GM18519 (cell line): ENCODE data around the gene IPO4.
A peak's percentile ranks its signal among the peaks of the same experiment; 100 is the strongest.

Source experiments
- ATAC-seq: cut with Tn5 transposase; IDR thresholded peaks from one replicate; pipeline ENCODE4 v1.9.1; 2021; ENCODE audit warnings: mild to moderate bottlenecking, moderate library complexity; ENCODE audit not compliant: unreplicated experiment, low FRiP score

IPO4 gene

DNA sequence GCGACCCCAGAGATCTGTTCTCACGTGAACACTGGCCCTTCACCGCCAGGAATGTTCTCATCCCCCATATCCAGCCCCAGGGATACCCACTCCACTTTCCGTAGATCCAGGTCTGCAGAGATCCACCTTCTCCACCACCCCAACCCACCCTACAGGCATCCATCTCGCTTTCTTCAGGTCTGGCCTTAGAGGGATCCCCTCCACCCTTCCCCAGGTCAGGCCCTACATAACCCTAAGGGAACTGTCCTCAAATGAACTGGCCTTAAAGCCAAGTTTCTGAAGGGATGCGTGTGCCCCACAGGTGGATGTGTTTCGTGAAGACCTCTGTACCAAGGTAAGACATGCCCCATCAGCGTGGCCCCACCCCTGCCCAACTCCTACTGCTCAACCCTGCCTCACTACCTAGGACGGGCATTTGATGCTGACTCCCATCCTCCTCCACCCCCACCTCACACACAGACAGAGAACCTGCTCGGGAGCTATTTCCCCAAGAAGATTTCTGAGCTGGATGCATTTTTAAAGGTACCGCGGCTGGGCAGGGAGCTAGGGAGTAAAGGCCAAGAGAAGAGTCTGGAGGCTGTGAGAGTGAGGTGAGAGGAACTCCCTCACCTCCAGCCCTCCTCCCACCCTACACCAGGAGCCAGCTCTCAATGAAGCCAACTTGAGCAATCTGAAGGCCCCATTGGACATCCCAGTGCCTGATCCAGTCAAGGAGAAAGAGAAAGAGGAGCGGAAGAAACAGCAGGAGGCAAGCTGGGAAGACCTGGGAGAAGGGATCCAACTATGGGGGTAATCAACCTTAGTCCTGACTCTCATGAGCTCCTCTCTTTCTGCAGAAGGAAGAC, 51.7 kb downstream of the IPO4 start:
- no peak for ATAC-seq

DNA sequence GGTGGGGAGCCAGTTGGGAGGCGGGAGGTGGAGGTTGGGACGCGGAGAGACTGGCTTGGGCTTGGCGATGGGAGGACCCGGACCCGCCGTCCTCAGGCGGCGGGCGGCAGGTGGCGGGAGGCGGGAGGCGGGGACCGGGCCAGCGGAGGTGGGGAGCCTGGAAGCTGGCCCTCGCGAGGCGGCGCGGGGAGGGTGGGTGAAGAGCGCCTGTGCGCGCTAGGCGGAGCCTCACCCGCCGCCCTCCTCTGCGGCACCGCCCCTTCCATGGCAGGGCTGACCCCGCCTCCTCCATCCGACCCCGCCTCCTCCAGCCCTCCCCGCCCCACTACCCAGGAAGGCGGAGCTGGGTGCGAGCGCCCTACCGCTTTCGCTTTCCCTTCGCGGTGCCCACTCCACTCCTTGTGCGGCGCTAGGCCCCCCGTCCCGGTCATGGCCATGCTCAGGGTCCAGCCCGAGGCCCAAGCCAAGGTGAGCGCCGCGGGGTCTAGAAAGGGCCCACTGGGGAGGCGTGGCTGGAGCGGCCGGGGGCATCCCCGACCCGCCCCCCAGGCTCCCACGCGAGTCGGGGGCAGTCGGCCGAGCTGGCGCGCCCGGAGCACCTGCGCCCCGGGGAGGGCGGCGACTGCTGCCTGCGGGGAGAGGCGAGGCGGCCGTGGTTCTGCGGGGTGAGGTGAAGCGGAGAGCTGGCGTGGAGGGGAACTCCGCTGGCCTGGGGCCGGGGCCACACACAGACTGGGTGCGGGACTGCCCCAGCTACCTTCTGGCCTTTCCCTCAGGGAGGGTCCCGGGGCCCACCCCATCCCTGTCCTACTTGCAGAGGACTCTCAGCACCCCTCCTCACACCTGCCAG, 52.6 kb downstream of the IPO4 start, which contains the start of gene PSME1:
PSME1 (plus strand) TSS at position 361 of the 850 bp plus-strand sequence; CDS start at position 430, 69 bp downstream.
- peak; percentile 64 for ATAC-seq

DNA sequence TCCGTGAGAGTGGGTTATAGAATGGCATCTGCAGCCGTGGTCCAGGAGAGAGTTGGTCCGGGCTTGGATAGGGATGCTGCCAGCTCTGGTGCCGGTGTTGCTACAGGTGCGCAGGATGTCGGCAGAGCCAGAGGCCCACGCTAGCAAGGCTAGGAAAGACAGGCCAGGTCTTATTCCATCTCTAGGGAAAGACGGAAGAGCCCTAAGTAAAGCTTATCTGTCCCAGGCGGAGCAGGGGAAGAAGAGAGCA, 53.1 kb downstream of the IPO4 start:
- ATAC-seq = peak; percentile 6

DNA sequence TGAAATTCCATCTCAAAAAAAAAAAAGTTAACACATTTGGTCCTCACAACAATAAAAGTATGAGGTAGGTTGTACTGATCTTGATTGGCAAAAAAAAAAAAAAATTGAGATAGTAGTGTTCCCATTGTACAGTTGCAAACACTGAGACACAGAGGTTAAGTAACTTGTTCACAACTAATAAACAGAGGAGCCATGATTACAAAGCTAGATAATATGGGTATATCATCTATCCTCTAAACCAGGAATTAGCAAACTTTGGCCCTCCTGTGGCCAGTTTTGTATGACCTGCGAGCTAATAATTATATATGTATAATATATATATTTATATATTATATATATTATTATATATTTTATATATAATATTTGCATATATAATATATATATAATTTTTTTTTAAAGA, 54.9 kb downstream of the IPO4 start:
- no peak for ATAC-seq

DNA sequence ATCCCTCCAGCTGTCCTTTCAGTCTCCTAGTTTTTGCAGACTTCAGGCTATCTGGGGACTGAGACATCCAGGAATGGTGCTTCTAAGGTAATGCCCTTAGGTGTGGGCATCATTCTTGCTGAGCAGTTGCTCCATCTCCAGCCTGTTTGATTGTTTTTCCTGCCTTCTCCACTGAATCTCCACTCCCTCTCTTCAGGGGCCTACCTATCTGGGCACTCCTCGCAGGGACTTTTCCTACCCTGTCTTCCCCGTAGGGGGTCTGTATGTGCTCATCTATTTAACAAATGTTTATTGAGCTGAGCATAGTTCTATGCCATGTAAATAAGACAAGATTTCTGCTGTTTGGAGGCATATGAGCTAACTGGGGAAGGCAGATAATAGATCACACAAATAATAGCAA, 55.6 kb downstream of the IPO4 start:
- ATAC-seq = no peak

DNA sequence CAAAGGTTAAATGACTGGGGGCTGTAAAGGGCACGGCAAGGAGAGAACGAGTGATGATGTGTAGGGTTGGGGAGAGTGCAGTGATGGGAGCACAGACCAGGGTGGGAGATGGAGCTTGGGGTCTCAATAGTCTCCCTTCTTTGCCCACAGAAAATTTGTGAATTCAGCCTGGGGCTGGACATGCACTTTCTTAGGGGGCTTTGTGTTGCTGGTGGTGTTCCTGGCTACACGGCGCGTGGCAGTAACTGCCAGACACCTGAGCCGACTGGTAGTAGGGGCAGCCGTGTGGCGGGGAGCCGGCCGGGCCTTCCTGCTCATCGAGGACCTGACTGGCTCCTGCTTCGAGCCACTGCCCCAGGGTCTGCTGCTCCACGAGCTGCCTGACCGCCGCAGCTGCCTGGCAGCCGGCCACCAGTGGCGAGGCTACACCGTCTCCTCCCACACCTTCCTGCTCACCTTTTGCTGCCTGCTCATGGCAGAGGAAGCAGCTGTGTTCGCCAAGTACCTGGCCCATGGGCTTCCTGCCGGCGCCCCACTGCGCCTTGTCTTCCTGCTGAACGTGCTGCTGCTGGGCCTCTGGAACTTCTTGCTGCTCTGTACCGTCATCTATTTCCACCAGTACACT, 56.4 kb downstream of the IPO4 start:
- no peak for ATAC-seq

DNA sequence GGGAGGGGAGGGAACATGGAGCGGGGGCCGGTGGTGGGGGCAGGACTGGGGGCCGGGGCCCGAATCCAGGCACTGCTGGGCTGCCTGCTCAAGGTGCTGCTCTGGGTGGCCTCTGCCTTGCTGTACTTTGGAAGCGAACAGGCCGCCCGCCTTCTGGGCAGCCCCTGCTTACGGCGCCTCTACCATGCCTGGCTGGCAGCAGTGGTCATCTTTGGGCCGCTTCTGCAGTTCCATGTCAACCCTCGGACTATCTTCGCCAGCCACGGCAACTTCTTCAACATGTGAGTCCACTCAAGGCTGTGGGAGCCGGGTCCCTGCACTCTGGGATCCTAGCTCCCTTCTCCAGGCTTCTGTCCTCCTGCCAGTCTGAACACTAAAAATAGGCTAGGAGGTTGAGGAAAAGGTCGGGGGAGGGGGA, 57.1 kb downstream of the IPO4 start:
- ATAC-seq = no peak

DNA sequence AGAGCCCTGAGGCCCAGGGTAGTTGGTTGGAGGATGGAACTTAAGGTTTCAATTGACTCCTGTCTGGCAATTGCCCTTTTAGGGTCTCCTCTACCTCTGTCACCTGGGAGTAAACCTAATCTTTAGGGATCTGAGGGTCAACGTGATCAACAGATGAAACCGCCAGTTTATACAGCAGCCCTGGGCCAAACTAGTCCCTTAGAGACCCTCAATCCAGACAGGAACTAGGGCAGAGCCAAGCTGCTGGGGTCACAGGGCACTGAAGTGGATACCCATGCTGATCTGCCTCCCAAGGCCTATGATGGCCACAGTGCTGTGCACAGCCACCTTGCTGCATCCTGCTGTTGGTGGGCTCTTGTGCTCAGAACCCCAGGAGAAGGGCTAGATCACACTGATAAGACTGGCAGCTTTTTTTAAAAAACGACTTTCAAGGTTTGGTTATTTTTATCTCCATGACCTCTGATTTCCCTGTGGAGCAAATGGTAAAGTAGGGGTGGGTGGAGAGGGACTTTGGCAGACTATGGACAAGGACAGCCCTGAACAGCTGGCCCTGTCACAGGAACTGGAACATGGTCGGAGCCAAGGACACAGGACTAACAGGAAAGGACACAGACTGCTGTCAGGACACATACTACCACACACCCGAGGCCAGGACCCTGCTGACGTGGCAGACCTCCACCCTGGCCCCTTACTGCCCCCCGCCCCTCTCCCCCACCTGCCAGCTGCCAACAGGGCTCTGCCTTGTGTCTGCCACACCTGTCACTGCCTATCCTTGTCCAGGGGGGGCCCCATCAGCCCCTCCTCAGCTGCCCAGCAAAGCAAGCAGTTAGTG, 57.7 kb downstream of the IPO4 start:
- ATAC-seq = no peak

DNA sequence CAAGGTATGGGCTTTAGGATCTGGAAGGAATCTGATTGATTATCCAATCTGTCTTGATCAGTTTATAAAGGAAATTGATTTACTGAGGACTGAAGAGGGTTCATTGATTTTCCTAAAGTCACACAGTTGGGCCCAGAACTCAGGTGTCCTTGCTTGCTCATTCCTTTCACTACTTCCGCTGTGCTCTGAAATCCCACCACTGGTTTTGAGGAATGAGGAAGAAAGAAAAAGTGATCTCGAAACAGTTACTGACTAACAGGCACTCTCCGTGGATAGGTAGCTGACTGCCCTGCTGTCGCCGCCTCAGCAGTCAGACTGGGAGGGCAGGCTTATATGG, 58.3 kb downstream of the IPO4 start, which contains the start of gene FITM1:
FITM1 (plus strand) TSS at position 280 of the 337 bp plus-strand sequence. CDS start 905 bp downstream, outside the sequence.
- ATAC-seq = no peak
